K562 (cell line): ENCODE results near the gene PDRG1. TPM values are rescaled to one million over a fixed set of nuclear protein-coding genes. Genes with fewer than 3 reads are reported as not detected.

Source experiments
- ATAC-seq: fragments of 200-7000 bp; cut with Tn5 transposase; 3 replicates; pipeline ENCODE4 v1.9.1; 2020; ENCODE audit warnings: moderate library complexity
- BruUV-seq: library from RNA; stranded (reverse); fragments of 400-500 nt; replicated peaks from 2 replicates; lab custom pipeline; 2021; lab: Mats Ljungman, UMichigan
- CTCF ChIA-PET: fragments of 300-600 bp; formaldehyde crosslinking; extraction: SDS; loops from one replicate; lab custom pipeline; 2021; ENCODE audit warnings: low intra/inter-chr PET ratio; lab: Yijun Ruan, JAX
- POLR2A ChIA-PET: fragments of 300-600, 350-650 bp; sonication (Branson Sonifier 250); formaldehyde crosslinking; extraction: SDS; loops from one replicate; lab custom pipeline; 2021; ENCODE audit warnings: antibody characterized with exemption, inconsistent platforms; lab: Yijun Ruan, JAX
- DNase-seq, 4 experiments: peaks; one replicate each; pipeline versions ENCODE4 v3.0.0 to v3.0.0-alpha.2; 2011 to 2018; ENCODE audit warnings: low spot score in 3 of 4, mixed read lengths in 3 of 4; ENCODE audit errors: extremely low read depth in 1 of 4
- FAIRE-seq: peaks from 2 replicates; lab custom pipeline; 2011; peaks lifted over from hg19 to GRCh38; lab: Jason Lieb, UNC
- H2AFZ ChIP-seq: 2 replicates; pipeline ENCODE4 v1.6.0; 2011; ENCODE audit warnings: low read depth, low read length, control low read depth, inconsistent platforms
- H3K27ac ChIP-seq: fragments of 200-600 bp; 3 replicates; pipeline ENCODE4 v1.8.0; 2011; ENCODE audit warnings: low read depth, mild to moderate bottlenecking, control low read depth, inconsistent platforms, low read length, moderate library complexity, mixed read lengths; ENCODE audit errors: extremely low read depth
- H3K27me3 ChIP-seq, 2 experiments: fragments of 300-600 bp in 1 of 2; 2 replicates in 1 of 2; 3 replicates in 1 of 2; pipeline versions ENCODE4 v1.6.0 to v1.8.0; 2011; ENCODE audit warnings: inconsistent platforms in 2 of 2, low read length in 2 of 2, mild to moderate bottlenecking in 1 of 2, mixed read lengths in 1 of 2, moderate library complexity in 1 of 2; ENCODE audit not compliant: control insufficient read depth in 2 of 2, insufficient read depth in 2 of 2
- H3K36me3 ChIP-seq: fragments of 300-600 bp; 3 replicates; pipeline ENCODE4 v1.8.0; 2011; ENCODE audit warnings: mild to moderate bottlenecking, low read length, inconsistent platforms; ENCODE audit not compliant: control insufficient read depth, insufficient read depth
- H3K4me1 ChIP-seq, 2 experiments: fragments of 200-600 bp in 1 of 2; replicated peaks in 1 of 2; 2 replicates in 1 of 2; 3 replicates in 1 of 2; pipeline versions ENCODE4 v1.5.1 to v1.8.0; 2011; ENCODE audit warnings: inconsistent platforms in 2 of 2, low read length in 2 of 2, mild to moderate bottlenecking in 1 of 2, mixed read lengths in 1 of 2, moderate library complexity in 1 of 2; ENCODE audit not compliant: control insufficient read depth in 2 of 2, insufficient read depth in 2 of 2
- H3K4me2 ChIP-seq: 2 replicates; pipeline ENCODE4 v1.6.1; 2011; ENCODE audit warnings: low read length, control low read depth, inconsistent platforms, mixed read lengths; ENCODE audit not compliant: insufficient read depth
- H3K4me3 ChIP-seq: fragments of 200-600 bp; sonication (generic), shearing (Covaris generic); 2 replicates; pipeline ENCODE4 v1.5.1; 2016; ENCODE audit warnings: control low read depth, inconsistent platforms
- H3K79me2 ChIP-seq: fragments of 200-600 bp; 3 replicates; pipeline ENCODE4 v1.8.0; 2011; ENCODE audit warnings: low read length, inconsistent platforms; ENCODE audit not compliant: control insufficient read depth, insufficient read depth
- H3K9ac ChIP-seq, 2 experiments: 2 replicates each; pipeline versions ENCODE4 v1.6.0 to v1.6.1; 2011; ENCODE audit warnings: low read depth in 2 of 2, low read length in 2 of 2, control low read depth in 1 of 2, inconsistent platforms in 1 of 2, mild to moderate bottlenecking in 1 of 2, mixed read lengths in 1 of 2; ENCODE audit not compliant: insufficient read depth in 1 of 2
- H3K9me1 ChIP-seq: one replicate; pipeline ENCODE4 v1.6.0; 2011; ENCODE audit warnings: inconsistent platforms, mild to moderate bottlenecking, low read length, moderate library complexity; ENCODE audit not compliant: control insufficient read depth, insufficient read depth
- H3K9me3 ChIP-seq: replicated peaks from 2 replicates; pipeline ENCODE4 v1.5.1; 2011; ENCODE audit warnings: low read depth, low read length, inconsistent platforms; ENCODE audit not compliant: control insufficient read depth, insufficient read depth
- H4K20me1 ChIP-seq: replicated peaks from 2 replicates; pipeline ENCODE4 v1.6.1; 2011; ENCODE audit warnings: low read length, inconsistent platforms, mixed read lengths; ENCODE audit not compliant: control insufficient read depth, insufficient read depth
- CEBPB ChIP-seq: fragments of 450-650 bp; IDR thresholded peaks from 2 replicates; pipeline ENCODE4 v1.6.1; 2016; ENCODE audit warnings: missing genetic modification characterization, missing compliant biosample characterization
- DDX20 ChIP-seq: fragments of 450-650 bp; IDR thresholded peaks from 2 replicates; pipeline ENCODE4 v1.6.1; 2016; ENCODE audit warnings: missing genetic modification characterization, low read depth, mild to moderate bottlenecking, missing compliant biosample characterization, moderate library complexity
- GTF3C2 ChIP-seq: IDR thresholded peaks from 3 replicates; pipeline ENCODE4 v1.6.1; 2011; ENCODE audit warnings: borderline replicate concordance, mild to moderate bottlenecking, moderate library complexity; ENCODE audit not compliant: insufficient read length; ENCODE audit errors: extremely low read depth
- HCFC1 ChIP-seq: IDR thresholded peaks from 2 replicates; pipeline ENCODE4 v1.6.1; 2012; ENCODE audit warnings: low read depth, low read length, improper control_type of control experiment
- HNRNPUL1 ChIP-seq: fragments of 200-400 bp; formaldehyde crosslinking; IDR thresholded peaks from 2 replicates; pipeline ENCODE4 v1.6.1; 2017; ENCODE audit warnings: low read length
- KDM2B ChIP-seq: fragments of 250-450 bp; sonication (Bioruptor Pico); IDR thresholded peaks from 2 replicates; pipeline ENCODE4 v1.8.0; 2021; ENCODE audit warnings: mild to moderate bottlenecking, moderate library complexity
- KLF10 ChIP-seq: fragments of 250-450 bp; sonication (Bioruptor Pico); IDR thresholded peaks from 2 replicates; pipeline ENCODE4 v1.6.1; 2021; ENCODE audit warnings: matching md5 sums
- LCOR ChIP-seq: sonication (generic); formaldehyde crosslinking; IDR thresholded peaks from 2 replicates; pipeline ENCODE4 v1.8.0; 2022; ENCODE audit warnings: mild to moderate bottlenecking, missing genetic modification reagents
- NFRKB ChIP-seq: fragments of 450-650 bp; IDR thresholded peaks from 2 replicates; pipeline ENCODE4 v1.6.1; 2016; ENCODE audit warnings: low read depth
- NRF1 ChIP-seq, 2 experiments: fragments of 450-650 bp; IDR thresholded peaks in 1 of 2; conservative IDR thresholded peaks in 1 of 2; 2 replicates each; pipeline ENCODE4 v1.6.1; 2014; ENCODE audit warnings: mild to moderate bottlenecking in 2 of 2
- RBM39 ChIP-seq: fragments of 200-400 bp; formaldehyde crosslinking; optimal IDR thresholded peaks from 2 replicates; pipeline ENCODE3; 2018; ENCODE audit warnings: low read depth, low read length
- WGBS: fragments of 100-300 bp; shearing (Covaris generic); methylation state at CpG from one replicate; pipeline ENCODE4 v1.1.6; 2016; ENCODE audit warnings: low coverage, mixed read lengths; ENCODE audit not compliant: insufficient coverage; ENCODE audit errors: missing lambda C conversion rate; 5-methylcytosine and 5-hydroxymethylcytosine counted together
- in situ Hi-C: fragments of 300-500 bp; cut with MboI; formaldehyde crosslinking; loops from 4 replicates; pipeline ENCODE4 v1.15.0; 2018; ENCODE audit warnings: inconsistent platforms, mixed read lengths
- intact Hi-C: fragments of 100-400 bp; cut with micrococcal nuclease; formaldehyde crosslinking; loops from 2 replicates; pipeline ENCODE4 v1.14.2; 2022
- polyA plus RNA-seq, 8 experiments: library from polyadenylated mRNA; depleted of rRNA in 4 of 8; stranded (reverse) in 5 of 8; unstranded in 3 of 8; fragments of >200 nt; fragmentation: Nextera tagmentation in 2 of 8; fragmentation: Illumina TruSeq in 1 of 8; extraction: Ambion mirVana in 2 of 8; extraction: Trizol in 1 of 8; gene quantifications; 2 replicates each; pipeline versions ENCODE4 v1.2.1 to v1.2.3, GENCODE V29; 2011 to 2014; ENCODE audit warnings: inconsistent platforms in 1 of 8, missing spikeins in 1 of 8
- total RNA-seq, 7 experiments: library from RNA; depleted of rRNA in 6 of 7; stranded (reverse); fragments of >200 nt in 6 of 7; fragmentation: Illumina TruSeq in 2 of 7; extraction: Trizol in 2 of 7; gene quantifications; 2 replicates each; pipeline versions ENCODE4 v1.2.1 to v1.2.3, GENCODE V29; 2011 to 2021; ENCODE audit warnings: low replicate concordance in 1 of 7
- TF ChIP-seq, protein P1 (sequence below): fragments of 450-650 bp; formaldehyde crosslinking; IDR thresholded peaks from 2 replicates; pipeline ENCODE4 v1.4.0; 2022; ENCODE audit warnings: missing genetic modification characterization
- TF ChIP-seq, protein P2 (sequence below): fragments of 450-650 bp; formaldehyde crosslinking; IDR thresholded peaks from 2 replicates; pipeline ENCODE4 v1.4.0; 2020; ENCODE audit warnings: mild to moderate bottlenecking, moderate library complexity
- TF ChIP-seq, protein P3 (sequence below): sonication (generic); formaldehyde crosslinking; IDR thresholded peaks from 2 replicates; pipeline ENCODE4 v1.8.1; 2023; ENCODE audit warnings: mild to moderate bottlenecking, missing genetic modification reagents, moderate library complexity
- TF ChIP-seq, protein P4 (sequence below): fragments of 250-450 bp; sonication (Bioruptor Pico); IDR thresholded peaks from 2 replicates; pipeline ENCODE4 v1.4.0; 2020; ENCODE audit warnings: borderline replicate concordance

PDRG1 gene
- total and polyA plus RNA-seq, 9 of the 15 experiments (the other 6 are each of a cell fraction or from before 2014, with no cell fraction given) = 12.6 to 58.6 (median 26.1) TPM

DNA sequence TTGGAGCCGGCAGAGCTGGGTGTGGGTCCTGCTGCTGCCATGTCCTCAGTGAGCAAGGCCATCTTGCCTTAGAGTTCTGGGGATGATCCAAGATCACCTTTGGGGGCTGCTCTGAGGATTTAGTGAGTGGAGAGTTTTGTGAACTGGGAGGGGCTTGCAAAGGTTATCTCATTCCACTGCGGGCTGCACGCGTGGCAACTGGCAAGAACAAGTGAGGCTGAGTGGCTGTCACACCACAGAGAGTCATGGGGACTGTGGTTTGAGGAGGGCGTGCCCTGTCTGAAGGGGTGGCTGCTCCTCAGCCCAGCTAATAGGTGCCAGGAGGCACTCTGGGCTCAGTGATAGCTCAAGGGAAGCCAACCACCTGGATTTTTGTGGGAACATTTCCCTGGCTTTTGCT is 43.8 kb downstream of the PDRG1 start:
- intact Hi-C loops = no loop called here
- ATAC-seq (no peak), FAIRE-seq (no peak), DNase-seq (no peak)
- Histone ChIP-seq H3K9me3 (no peaks in the 10 kb centered on the region), H3K27ac (no peak overlapping the region), H4K20me1 (no peaks in the 10 kb centered on the region), H3K9me1 (no peaks in the 10 kb centered on the region), H2AFZ (no peak overlapping the region), H3K79me2 (no peaks in the 10 kb centered on the region), H3K27me3 (peaks cover 2 to 29% of the 10 kb centered on the region in 2 experiments; a peak in 2 of 5 replicates), H3K4me1 (no peaks in the 10 kb centered on the region; a peak in 2 of 5 replicates), H3K4me3 (no peak overlapping the region), H3K9ac (0 out of 4 replicates have a peak overlapping the region, but pooled peaks of 1 of the 2 experiments have one; percentile 6), H3K4me2 (no peak overlapping the region), H3K36me3 (no peaks in the 10 kb centered on the region)
- in situ Hi-C loops = no loop called here
- ChIA-PET POLR2A (interaction anchor here (1.1 kb wide), 1 partner anchor 9 kb away, joined by 7 read pairs; no protein-coding TSS in a partner anchor), CTCF (no interaction called here)
- BruUV-seq = no TSS peak
- WGBS = 7% methylated on average over 5 of the region's 5 CpGs
- no peak for TF ChIP-seq HNRNPUL1
- no peak for TF ChIP-seq NRF1 (conservative IDR thresholded peaks at IDR 0.05 in 1 of 2, IDR thresholded peaks at IDR 0.05 in 1 of 2)
- no peak for TF ChIP-seq LCOR (CRISPR knock-in tag)
- TF ChIP-seq NFRKB = no peak
- no peak for TF ChIP-seq CEBPB (tag)
- TF ChIP-seq, protein P1, sequence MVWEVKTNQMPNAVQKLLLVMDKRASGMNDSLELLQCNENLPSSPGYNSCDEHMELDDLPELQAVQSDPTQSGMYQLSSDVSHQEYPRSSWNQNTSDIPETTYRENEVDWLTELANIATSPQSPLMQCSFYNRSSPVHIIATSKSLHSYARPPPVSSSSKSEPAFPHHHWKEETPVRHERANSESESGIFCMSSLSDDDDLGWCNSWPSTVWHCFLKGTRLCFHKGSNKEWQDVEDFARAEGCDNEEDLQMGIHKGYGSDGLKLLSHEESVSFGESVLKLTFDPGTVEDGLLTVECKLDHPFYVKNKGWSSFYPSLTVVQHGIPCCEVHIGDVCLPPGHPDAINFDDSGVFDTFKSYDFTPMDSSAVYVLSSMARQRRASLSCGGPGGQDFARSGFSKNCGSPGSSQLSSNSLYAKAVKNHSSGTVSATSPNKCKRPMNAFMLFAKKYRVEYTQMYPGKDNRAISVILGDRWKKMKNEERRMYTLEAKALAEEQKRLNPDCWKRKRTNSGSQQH (CRISPR knock-in tag) = no peak
- no peak for TF ChIP-seq HCFC1
- TF ChIP-seq, protein P2, sequence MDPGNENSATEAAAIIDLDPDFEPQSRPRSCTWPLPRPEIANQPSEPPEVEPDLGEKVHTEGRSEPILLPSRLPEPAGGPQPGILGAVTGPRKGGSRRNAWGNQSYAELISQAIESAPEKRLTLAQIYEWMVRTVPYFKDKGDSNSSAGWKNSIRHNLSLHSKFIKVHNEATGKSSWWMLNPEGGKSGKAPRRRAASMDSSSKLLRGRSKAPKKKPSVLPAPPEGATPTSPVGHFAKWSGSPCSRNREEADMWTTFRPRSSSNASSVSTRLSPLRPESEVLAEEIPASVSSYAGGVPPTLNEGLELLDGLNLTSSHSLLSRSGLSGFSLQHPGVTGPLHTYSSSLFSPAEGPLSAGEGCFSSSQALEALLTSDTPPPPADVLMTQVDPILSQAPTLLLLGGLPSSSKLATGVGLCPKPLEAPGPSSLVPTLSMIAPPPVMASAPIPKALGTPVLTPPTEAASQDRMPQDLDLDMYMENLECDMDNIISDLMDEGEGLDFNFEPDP = no peak
- no peak for TF ChIP-seq RBM39
- TF ChIP-seq, protein P3, sequence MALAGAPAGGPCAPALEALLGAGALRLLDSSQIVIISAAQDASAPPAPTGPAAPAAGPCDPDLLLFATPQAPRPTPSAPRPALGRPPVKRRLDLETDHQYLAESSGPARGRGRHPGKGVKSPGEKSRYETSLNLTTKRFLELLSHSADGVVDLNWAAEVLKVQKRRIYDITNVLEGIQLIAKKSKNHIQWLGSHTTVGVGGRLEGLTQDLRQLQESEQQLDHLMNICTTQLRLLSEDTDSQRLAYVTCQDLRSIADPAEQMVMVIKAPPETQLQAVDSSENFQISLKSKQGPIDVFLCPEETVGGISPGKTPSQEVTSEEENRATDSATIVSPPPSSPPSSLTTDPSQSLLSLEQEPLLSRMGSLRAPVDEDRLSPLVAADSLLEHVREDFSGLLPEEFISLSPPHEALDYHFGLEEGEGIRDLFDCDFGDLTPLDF (CRISPR knock-in tag) = no peak
- no peak for TF ChIP-seq GTF3C2
- TF ChIP-seq KLF10 = no peak
- TF ChIP-seq, protein P4, sequence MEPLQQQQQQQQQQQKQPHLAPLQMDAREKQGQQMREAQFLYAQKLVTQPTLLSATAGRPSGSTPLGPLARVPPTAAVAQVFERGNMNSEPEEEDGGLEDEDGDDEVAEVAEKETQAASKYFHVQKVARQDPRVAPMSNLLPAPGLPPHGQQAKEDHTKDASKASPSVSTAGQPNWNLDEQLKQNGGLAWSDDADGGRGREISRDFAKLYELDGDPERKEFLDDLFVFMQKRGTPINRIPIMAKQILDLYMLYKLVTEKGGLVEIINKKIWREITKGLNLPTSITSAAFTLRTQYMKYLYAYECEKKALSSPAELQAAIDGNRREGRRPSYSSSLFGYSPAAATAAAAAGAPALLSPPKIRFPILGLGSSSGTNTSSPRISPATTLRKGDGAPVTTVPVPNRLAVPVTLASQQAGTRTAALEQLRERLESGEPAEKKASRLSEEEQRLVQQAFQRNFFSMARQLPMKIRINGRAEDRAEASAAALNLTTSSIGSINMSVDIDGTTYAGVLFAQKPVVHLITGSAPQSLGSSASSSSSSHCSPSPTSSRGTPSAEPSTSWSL (CRISPR knock-in tag) = no peak
- TF ChIP-seq KDM2B = no peak
- no peak for TF ChIP-seq DDX20 (tag)
